ENCODE measurements around the gene LRRIQ4.

Gene LRRIQ4

DNA sequence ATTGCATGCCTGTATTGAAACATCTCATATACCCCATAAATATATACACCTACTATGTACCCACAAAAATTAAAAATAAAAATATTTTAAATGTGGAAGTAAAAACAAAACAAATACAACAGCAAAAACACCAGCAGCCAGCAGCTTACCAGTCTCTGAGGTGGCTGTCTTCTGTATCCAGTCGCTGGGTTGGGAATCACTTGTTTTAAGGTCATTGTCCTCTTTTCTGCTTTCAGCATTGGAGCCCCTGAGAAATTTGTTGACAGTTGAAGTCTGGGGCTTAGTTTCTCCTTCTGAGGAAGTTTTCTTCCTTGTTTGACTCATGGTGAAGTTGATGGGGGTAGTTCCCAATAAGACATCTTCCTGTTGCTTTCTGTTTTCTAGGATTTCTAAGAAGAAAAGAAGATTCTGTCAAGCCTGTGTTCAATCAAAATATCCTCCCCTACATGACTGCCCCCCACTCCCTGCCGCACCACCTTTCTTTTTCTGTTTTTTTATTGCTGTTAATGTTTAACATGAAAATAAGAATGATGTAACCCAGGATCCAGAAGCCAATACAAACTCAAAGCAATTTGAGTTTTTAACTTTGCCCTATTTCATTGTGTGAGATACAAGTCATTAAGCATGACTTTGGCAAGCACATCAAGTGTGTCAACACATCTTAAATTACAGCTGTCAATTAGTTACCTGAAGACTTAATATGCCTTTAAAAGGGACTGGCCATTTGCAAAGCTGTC lies 57.0 kb downstream of the LRRIQ4 start, which contains the start of gene LRRC31:
TSS of gene LRRC31 (minus strand) at position 452 of the 737 bp plus-strand sequence. CDS start at position 324, 128 bp downstream.
- TF ChIP-seq CTCF (conservative IDR thresholded peaks at IDR 0.05; ENCODE audit: low read depth, low read length) = no peak
- no peak within 1 kb of the TSS for H3K4me3 ChIP-seq (IDR thresholded peaks at IDR 0.05; ENCODE audit: insufficient read depth, low read depth, low read length)
- no peaks in the 10 kb centered on the region for H3K79me2 ChIP-seq (ENCODE audit: insufficient read depth, low read depth)
- no peak within 1 kb of the TSS for H3K9ac ChIP-seq
- H3K4me1 ChIP-seq (ENCODE audit: low read depth, poor library complexity, severe bottlenecking) = peaks cover 5% of the 10 kb centered on the region
- no peaks in the 10 kb centered on the region for H3K36me3 ChIP-seq (ENCODE audit: insufficient read depth)
- H3K27me3 ChIP-seq (ENCODE audit: insufficient read depth, low read depth) = no peaks in the 10 kb centered on the region
- H4K20me1 ChIP-seq (ENCODE audit: insufficient read depth) = no peaks in the 10 kb centered on the region
- no peak within 1 kb of the TSS for H2AFZ ChIP-seq (ENCODE audit: low read depth)
- H3K4me2 ChIP-seq = no peak within 1 kb of the TSS
- H3K27ac ChIP-seq = no peak within 1 kb of the TSS

GRCh38 chr3:169871129-169871886 lies 58.6 kb downstream of the LRRIQ4 start:
- H3K27me3 ChIP-seq (ENCODE audit: insufficient read depth, low read depth) = no peaks in the 10 kb centered on the region
- no peak overlapping the region for H2AFZ ChIP-seq (ENCODE audit: low read depth)
- no peaks in the 10 kb centered on the region for H3K36me3 ChIP-seq (ENCODE audit: insufficient read depth)
- no peak for TF ChIP-seq CTCF (conservative IDR thresholded peaks at IDR 0.05; ENCODE audit: low read depth, low read length)
- H3K27ac ChIP-seq = no peak overlapping the region
- no peaks in the 10 kb centered on the region for H3K79me2 ChIP-seq (ENCODE audit: insufficient read depth, low read depth)
- peaks cover 5% of the 10 kb centered on the region for H3K4me1 ChIP-seq (ENCODE audit: low read depth, poor library complexity, severe bottlenecking)
- no peak overlapping the region for H3K9ac ChIP-seq
- no peak overlapping the region for H3K4me2 ChIP-seq
- no peak overlapping the region for H3K4me3 ChIP-seq (IDR thresholded peaks at IDR 0.05; ENCODE audit: insufficient read depth, low read depth, low read length)
- H4K20me1 ChIP-seq (ENCODE audit: insufficient read depth) = no peaks in the 10 kb centered on the region

- H3K79me2 ChIP-seq (ENCODE audit: insufficient read depth, low read depth) = no peaks in the 10 kb centered on the region
- H4K20me1 ChIP-seq (ENCODE audit: insufficient read depth) = no peaks in the 10 kb centered on the region
- no peak overlapping the region for H2AFZ ChIP-seq (ENCODE audit: low read depth)
- no peak overlapping the region for H3K27ac ChIP-seq
- H3K4me3 ChIP-seq (IDR thresholded peaks at IDR 0.05; ENCODE audit: insufficient read depth, low read depth, low read length) = no peak overlapping the region
- TF ChIP-seq CTCF (conservative IDR thresholded peaks at IDR 0.05; ENCODE audit: low read depth, low read length) = no peak
- H3K9ac ChIP-seq = no peak overlapping the region
- H3K4me2 ChIP-seq = no peak overlapping the region
- no peaks in the 10 kb centered on the region for H3K27me3 ChIP-seq (ENCODE audit: insufficient read depth, low read depth)
- no peaks in the 10 kb centered on the region for H3K4me1 ChIP-seq (ENCODE audit: low read depth, poor library complexity, severe bottlenecking)
- H3K36me3 ChIP-seq (ENCODE audit: insufficient read depth) = no peaks in the 10 kb centered on the region
Measured at GRCh38 chr3:169879013-169879557, 66.4 kb downstream of the LRRIQ4 start.

DNA sequence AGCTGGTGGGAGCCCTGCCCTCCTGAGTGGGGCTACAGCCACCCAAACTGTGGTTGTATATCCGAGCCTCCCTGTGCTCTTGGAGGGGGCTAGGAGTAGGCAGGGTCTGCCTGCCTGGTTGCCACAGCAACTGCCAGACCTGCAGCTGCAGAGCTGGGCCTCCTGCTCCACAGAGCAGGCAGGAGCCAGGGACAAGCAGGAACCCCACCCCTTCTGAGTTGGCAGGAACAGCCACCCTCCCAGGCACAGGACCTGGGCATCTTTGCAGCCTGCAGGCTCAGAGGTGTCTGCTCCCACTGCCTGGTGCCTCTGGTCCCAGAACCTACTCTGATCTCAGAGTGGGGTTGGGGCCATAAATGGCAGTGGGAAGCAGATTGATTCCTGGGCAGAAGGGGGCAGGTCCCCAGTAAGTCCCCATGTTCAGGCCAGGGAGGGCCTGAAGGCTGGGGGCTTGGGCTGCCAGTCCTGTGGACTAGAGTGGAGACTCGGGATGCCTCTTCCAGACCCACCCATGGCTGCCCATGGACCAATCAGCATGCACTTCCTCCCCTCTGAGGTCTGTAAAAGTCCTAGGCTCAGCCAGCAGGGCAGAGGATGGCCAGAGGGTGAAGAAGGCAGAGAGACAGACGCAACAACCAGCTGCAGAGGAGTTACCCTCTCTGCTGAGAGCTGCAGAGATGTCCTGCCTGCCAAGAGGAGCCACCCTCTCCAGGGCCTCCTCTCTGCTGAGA lies 67.3 kb downstream of the LRRIQ4 start:
- Histone ChIP-seq H3K4me3 (IDR thresholded peaks at IDR 0.05; ENCODE audit: insufficient read depth, low read depth, low read length) (no peak overlapping the region), H3K79me2 (ENCODE audit: insufficient read depth, low read depth) (no peaks in the 10 kb centered on the region), H3K4me1 (ENCODE audit: low read depth, poor library complexity, severe bottlenecking) (no peaks in the 10 kb centered on the region), H3K4me2 (no peak overlapping the region), H3K27ac (no peak overlapping the region), H3K9ac (no peak overlapping the region), H2AFZ (ENCODE audit: low read depth) (no peak overlapping the region), H4K20me1 (ENCODE audit: insufficient read depth) (no peaks in the 10 kb centered on the region), H3K36me3 (ENCODE audit: insufficient read depth) (no peaks in the 10 kb centered on the region), H3K27me3 (ENCODE audit: insufficient read depth, low read depth) (no peaks in the 10 kb centered on the region)
- no peak for TF ChIP-seq CTCF (conservative IDR thresholded peaks at IDR 0.05; ENCODE audit: low read depth, low read length)
